ENCODE results near the gene DCST1.
A peak's percentile ranks its signal among the peaks of the same experiment; 100 is the strongest.

DCST1 gene

GRCh38 chr1:155012026-155012546 is 21.5 kb upstream of the DCST1 start:
- TF ChIP-seq REST (IDR thresholded peaks at IDR 0.05; ENCODE audit: insufficient replicate concordance, low read depth) (no peak), POLR2AphosphoS5 (IDR thresholded peaks at IDR 0.05; ENCODE audit: low read depth) (no peak), GABPA (IDR thresholded peaks at IDR 0.05; ENCODE audit: low read depth) (no peak), CTCF (IDR thresholded peaks at IDR 0.05; ENCODE audit: insufficient read depth, low read length) (no peak), SPI1 (IDR thresholded peaks at IDR 0.05; ENCODE audit: borderline replicate concordance, low read depth) (no peak)
- Histone ChIP-seq H3K27me3 (ENCODE audit: insufficient read depth, poor library complexity, severe bottlenecking) (no peaks in the 10 kb centered on the region), H3K4me3 (replicated peaks; ENCODE audit: insufficient read depth, low read length) (no peak overlapping the region), H3K27ac (replicated peaks) (peak overlapping the region; percentile 94)
- DNase-seq (ENCODE audit: low read depth in 1 of 2, low spot score in 1 of 2): peak; percentile 71 to 79

GRCh38 chr1:155012776-155013602 is 20.6 kb upstream of the DCST1 start:
- Histone ChIP-seq H3K27me3 (ENCODE audit: insufficient read depth, poor library complexity, severe bottlenecking) (no peaks in the 10 kb centered on the region), H3K4me3 (replicated peaks; ENCODE audit: insufficient read depth, low read length) (no peak overlapping the region), H3K27ac (replicated peaks) (peak overlapping the region; percentile 94)
- peak in 1 of 2 experiments; percentile 36 for DNase-seq (ENCODE audit: low read depth in 1 of 2, low spot score in 1 of 2)
- TF ChIP-seq SPI1 (IDR thresholded peaks at IDR 0.05; ENCODE audit: borderline replicate concordance, low read depth) (peak; percentile 79), REST (IDR thresholded peaks at IDR 0.05; ENCODE audit: insufficient replicate concordance, low read depth) (no peak), CTCF (IDR thresholded peaks at IDR 0.05; ENCODE audit: insufficient read depth, low read length) (no peak)

- peak in 1 of 2 experiments; percentile 50 for DNase-seq (ENCODE audit: low read depth in 1 of 2, low spot score in 1 of 2)
- no peak overlapping the region; the same call in 1 of the 2 replicates for H3K27ac ChIP-seq (replicated peaks)
- H3K27me3 ChIP-seq (ENCODE audit: insufficient read depth, poor library complexity, severe bottlenecking): no peaks in the 10 kb centered on the region
- no peak overlapping the region for H3K4me3 ChIP-seq (replicated peaks; ENCODE audit: insufficient read depth, low read length)
- TF ChIP-seq GABPA (IDR thresholded peaks at IDR 0.05; ENCODE audit: low read depth) (no peak), CTCF (IDR thresholded peaks at IDR 0.05; ENCODE audit: insufficient read depth, low read length) (no peak), POLR2AphosphoS5 (IDR thresholded peaks at IDR 0.05; ENCODE audit: low read depth) (no peak), REST (IDR thresholded peaks at IDR 0.05; ENCODE audit: insufficient replicate concordance, low read depth) (no peak), SPI1 (IDR thresholded peaks at IDR 0.05; ENCODE audit: borderline replicate concordance, low read depth) (no peak)
Observed at GRCh38 chr1:155013632-155014031, 20.0 kb upstream of the DCST1 start.
